ENCODE measurements around the gene BAK1. TPM values are rescaled to one million over a fixed set of nuclear protein-coding genes. Genes with fewer than 3 reads are reported as not detected.

BAK1 gene
- total and polyA plus RNA-seq, 4 experiments from 2014 or later, result 26.2 to 41.6 (median 27.6) TPM

DNA sequence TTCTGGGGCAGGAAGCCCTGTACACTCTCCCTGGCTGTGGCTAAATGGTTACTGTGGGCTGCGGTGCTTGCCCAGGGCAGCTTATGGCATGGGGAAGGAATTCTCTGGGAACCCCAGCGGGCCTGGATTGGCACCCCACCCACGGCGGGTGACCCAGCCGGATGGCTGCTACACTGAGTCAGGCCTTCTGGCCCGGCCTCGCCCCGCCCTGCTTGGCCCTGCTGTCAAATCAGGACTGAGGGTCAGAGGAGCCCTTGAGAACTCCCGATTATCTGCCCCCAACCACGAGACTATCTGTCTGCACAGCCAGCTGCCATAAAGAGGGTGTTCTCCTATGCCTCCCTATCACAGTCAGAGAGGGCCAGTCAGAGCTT is 33.7 kb upstream of the BAK1 start:
- peaks cover under 1% of the 10 kb centered on the region for H3K4me1 ChIP-seq (ENCODE audit: insufficient read depth, low read length)
- Mint-ChIP-seq H3K36me3 (no peaks in the 10 kb centered on the region), H3K9me3 (no peaks in the 10 kb centered on the region), H3K4me3 (no peak overlapping the region), H3K27ac (no peak overlapping the region), H3K27me3 (no peaks in the 10 kb centered on the region), H3K4me1 (peaks cover 2 to 11% (median 5%) of the 10 kb centered on the region in 4 donors)
- no peaks in the 10 kb centered on the region for H3K36me3 ChIP-seq (ENCODE audit: insufficient read depth, low read length)
- no peak overlapping the region for H3K27ac ChIP-seq (ENCODE audit: low read depth, low read length)
- no peak overlapping the region for H3K4me3 ChIP-seq (ENCODE audit: low read length in 2 of 2)
- DNase-seq, result no peak
- CTCF ChIA-PET (ENCODE audit: partially characterized antibody), result interaction anchor here (1.3 kb wide), 1 partner anchor 25 kb away, joined by 4 read pairs; no protein-coding TSS in a partner anchor
- H3K27me3 ChIP-seq (ENCODE audit: insufficient read depth, low read length), result no peaks in the 10 kb centered on the region
- intact Hi-C loops (cut with micrococcal nuclease), result no loop called here
- POLR2A ChIA-PET (ENCODE audit: partially characterized antibody), result no interaction called here
- no peaks in the 10 kb centered on the region for H3K9me3 ChIP-seq (ENCODE audit: control insufficient read depth in 1 of 2, low read length in 2 of 2)

DNA sequence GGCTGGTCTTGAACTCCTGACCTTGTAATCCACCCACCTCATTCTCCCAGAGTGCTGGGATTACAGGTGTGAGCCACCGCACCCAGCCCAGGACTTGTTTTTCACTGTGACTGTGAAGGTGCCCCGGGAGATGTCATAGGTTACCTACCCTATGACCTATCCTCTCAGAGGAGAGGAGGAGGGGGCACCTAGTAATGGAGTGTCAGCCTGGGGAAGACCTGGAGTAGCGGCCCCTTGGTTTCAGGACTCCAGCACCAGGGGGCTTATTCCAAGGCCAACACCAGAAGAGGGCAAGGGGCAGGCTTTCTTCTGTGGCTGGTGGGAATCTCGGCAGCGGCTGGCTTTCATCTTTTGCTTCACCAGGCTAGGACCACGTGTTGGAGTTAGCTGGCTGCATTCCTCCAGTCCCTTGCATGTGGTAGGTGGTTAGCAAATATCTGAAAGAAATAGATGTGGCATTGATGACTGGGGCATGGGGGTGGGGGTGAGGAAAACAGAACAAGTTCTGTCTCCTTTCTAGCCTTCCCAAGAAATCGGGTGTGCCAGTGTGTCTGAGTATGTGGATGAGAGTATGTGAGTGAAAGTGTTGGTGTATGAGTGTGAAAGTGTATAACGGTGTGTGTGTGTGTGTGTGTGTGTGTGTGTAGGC is 33.2 kb upstream of the BAK1 start:
- Histone ChIP-seq H3K27me3 (ENCODE audit: insufficient read depth, low read length) (no peaks in the 10 kb centered on the region), H3K4me1 (ENCODE audit: insufficient read depth, low read length) (no peaks in the 10 kb centered on the region), H3K9me3 (ENCODE audit: control insufficient read depth in 1 of 2, low read length in 2 of 2) (no peaks in the 10 kb centered on the region), H3K36me3 (ENCODE audit: insufficient read depth, low read length) (no peaks in the 10 kb centered on the region), H3K4me3 (ENCODE audit: low read length in 2 of 2) (no peak overlapping the region), H3K27ac (ENCODE audit: low read depth, low read length) (no peak overlapping the region)
- no peak for DNase-seq
- peak overlapping the region in 2 of 7 donors; percentile 54 to 81 for H3K27ac Mint-ChIP-seq
- intact Hi-C loops (cut with micrococcal nuclease), result no loop called here
- no peaks in the 10 kb centered on the region for H3K9me3 Mint-ChIP-seq
- H3K4me1 Mint-ChIP-seq, result peaks cover 2 to 5% (median 3%) of the 10 kb centered on the region in 4 donors
- POLR2A ChIA-PET (ENCODE audit: partially characterized antibody), result no interaction called here
- H3K4me3 Mint-ChIP-seq, result no peak overlapping the region
- no peaks in the 10 kb centered on the region for H3K27me3 Mint-ChIP-seq
- H3K36me3 Mint-ChIP-seq, result no peaks in the 10 kb centered on the region
- CTCF ChIA-PET (ENCODE audit: partially characterized antibody), result interaction anchor here (1.3 kb wide), 1 partner anchor 24 kb away, joined by 4 read pairs; no protein-coding TSS in a partner anchor

DNA sequence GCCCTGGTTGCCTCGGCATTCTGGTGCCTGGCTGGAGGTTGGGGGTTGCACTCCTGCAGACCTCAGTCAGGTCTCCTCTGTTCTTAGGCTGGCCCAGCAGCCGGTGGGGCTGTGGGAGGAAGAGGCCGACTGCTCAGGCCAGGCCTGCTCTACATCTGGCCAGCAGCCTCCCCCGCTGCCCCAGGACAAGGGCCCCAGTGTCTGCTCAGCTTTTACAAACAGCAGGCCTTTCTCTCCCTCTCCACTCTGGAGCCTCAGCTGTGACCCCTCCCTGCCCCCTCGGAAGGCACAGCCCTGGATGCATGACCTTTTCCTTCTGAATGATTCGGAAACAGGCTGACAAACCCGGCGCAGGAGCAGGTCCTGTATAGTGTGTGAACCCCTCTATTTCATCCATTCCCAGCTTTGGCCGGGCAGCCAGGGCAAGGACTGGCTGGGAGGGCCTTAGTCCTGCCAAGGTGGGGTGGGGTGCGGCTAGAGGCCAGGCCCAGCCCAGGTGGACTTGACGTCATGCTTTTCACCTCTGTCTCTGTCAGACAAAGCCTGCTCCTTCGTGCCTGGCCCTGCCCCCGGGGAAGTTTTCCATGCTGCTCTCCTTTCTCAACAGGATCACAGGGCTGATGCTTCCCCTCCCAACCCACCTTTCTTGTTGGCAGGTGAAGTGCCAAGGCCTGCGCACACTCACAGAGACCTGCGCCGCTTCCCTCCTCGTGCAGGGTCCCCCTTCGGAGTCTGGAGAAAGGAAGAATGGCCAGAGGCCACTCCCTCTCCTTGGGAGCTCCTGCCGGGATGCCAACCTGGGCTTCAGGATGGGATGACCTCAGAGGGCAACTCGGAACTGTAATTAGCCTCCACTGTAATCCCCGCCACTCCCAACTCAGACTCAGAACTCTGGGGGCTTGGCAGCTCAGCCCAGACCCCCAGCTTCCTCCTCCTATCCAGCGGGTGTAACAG is 31.0 kb upstream of the BAK1 start:
- no peaks in the 10 kb centered on the region for H3K9me3 ChIP-seq (ENCODE audit: control insufficient read depth in 1 of 2, low read length in 2 of 2)
- no peaks in the 10 kb centered on the region for H3K4me1 Mint-ChIP-seq
- DNase-seq, result no peak
- H3K27me3 ChIP-seq (ENCODE audit: insufficient read depth, low read length), result no peaks in the 10 kb centered on the region
- intact Hi-C loops (cut with micrococcal nuclease), result no loop called here
- no peak overlapping the region for H3K27ac Mint-ChIP-seq
- no peaks in the 10 kb centered on the region for H3K36me3 ChIP-seq (ENCODE audit: insufficient read depth, low read length)
- no peaks in the 10 kb centered on the region for H3K27me3 Mint-ChIP-seq
- H3K27ac ChIP-seq (ENCODE audit: low read depth, low read length), result no peak overlapping the region
- ChIA-PET POLR2A (ENCODE audit: partially characterized antibody) (interaction anchor here (1.9 kb wide), 1 partner anchor 10 kb away, joined by 14 read pairs; the partner anchor contains the start of gene ITPR3), CTCF (ENCODE audit: partially characterized antibody) (interaction anchor here (1.1 kb wide), 1 partner anchor 19 kb away, joined by 4 read pairs; no protein-coding TSS in a partner anchor)
- H3K4me3 Mint-ChIP-seq, result no peak overlapping the region
- no peaks in the 10 kb centered on the region for H3K9me3 Mint-ChIP-seq
- H3K4me1 ChIP-seq (ENCODE audit: insufficient read depth, low read length), result no peaks in the 10 kb centered on the region
- no peak overlapping the region for H3K4me3 ChIP-seq (ENCODE audit: low read length in 2 of 2)
- no peaks in the 10 kb centered on the region for H3K36me3 Mint-ChIP-seq

DNA sequence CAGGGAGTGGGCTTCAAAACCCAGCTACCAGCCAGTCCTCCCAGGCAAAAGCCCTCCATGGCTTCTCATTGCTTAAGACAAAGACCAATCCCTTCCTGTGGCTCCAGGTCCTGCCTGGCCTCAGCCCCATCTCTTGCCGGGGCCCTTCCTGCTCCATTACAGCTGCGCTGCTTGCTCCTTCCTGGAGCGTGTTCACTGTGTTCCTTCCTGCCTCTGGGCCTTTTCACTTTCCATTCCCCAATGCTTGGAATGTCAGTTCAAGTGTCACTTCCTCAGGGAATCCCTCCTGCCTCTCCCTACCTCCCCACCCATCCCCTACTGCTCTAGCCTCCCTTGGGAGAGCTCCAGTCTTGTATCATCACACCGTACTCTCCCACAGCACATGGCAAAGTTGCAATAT is 30.0 kb upstream of the BAK1 start:
- H3K27ac ChIP-seq (ENCODE audit: low read depth, low read length), result no peak overlapping the region
- Mint-ChIP-seq H3K27me3 (no peaks in the 10 kb centered on the region), H3K4me1 (no peaks in the 10 kb centered on the region), H3K4me3 (no peak overlapping the region), H3K27ac (no peak overlapping the region), H3K36me3 (peaks cover 0 to 3% of the 10 kb centered on the region in 2 donors), H3K9me3 (peaks cover 0 to 3% (median 2%) of the 10 kb centered on the region in 8 donors)
- no peaks in the 10 kb centered on the region for H3K27me3 ChIP-seq (ENCODE audit: insufficient read depth, low read length)
- no peak overlapping the region for H3K4me3 ChIP-seq (ENCODE audit: low read length in 2 of 2)
- no peaks in the 10 kb centered on the region for H3K4me1 ChIP-seq (ENCODE audit: insufficient read depth, low read length)
- no peak for DNase-seq
- POLR2A ChIA-PET (ENCODE audit: partially characterized antibody), result no interaction called here
- CTCF ChIA-PET (ENCODE audit: partially characterized antibody), result interaction anchor here (4.5 kb wide), 1 partner anchor 24 kb away, joined by 46 read pairs; no protein-coding TSS in a partner anchor
- no peaks in the 10 kb centered on the region for H3K9me3 ChIP-seq (ENCODE audit: control insufficient read depth in 1 of 2, low read length in 2 of 2)
- intact Hi-C loops (cut with micrococcal nuclease), result no loop called here
- H3K36me3 ChIP-seq (ENCODE audit: insufficient read depth, low read length), result no peaks in the 10 kb centered on the region

DNA sequence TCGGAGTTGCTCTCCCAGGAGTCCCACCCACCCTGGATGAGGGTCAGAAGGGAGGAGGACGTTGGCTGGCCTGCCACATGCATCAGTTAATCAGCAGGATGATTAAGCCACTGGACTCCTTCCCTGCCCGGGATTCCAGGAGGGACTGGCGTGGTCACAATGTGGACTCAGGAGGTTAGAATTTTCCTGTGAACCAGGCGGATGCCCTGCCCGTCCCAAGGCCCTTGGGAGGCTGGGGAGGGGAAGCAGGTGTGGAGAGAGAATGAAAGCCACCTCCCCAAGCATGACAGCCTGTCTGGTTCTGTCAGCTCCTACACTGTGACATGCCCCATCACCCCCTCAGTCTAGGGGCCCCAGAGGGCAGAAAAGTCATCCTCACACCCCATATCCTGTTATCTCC is 29.5 kb upstream of the BAK1 start:
- ChIA-PET CTCF (ENCODE audit: partially characterized antibody) (interaction anchor here (4.5 kb wide), 1 partner anchor 23 kb away, joined by 46 read pairs; no protein-coding TSS in a partner anchor), POLR2A (ENCODE audit: partially characterized antibody) (no interaction called here)
- DNase-seq, result no peak
- H3K4me3 Mint-ChIP-seq, result no peak overlapping the region
- Histone ChIP-seq H3K9me3 (ENCODE audit: control insufficient read depth in 1 of 2, low read length in 2 of 2) (no peaks in the 10 kb centered on the region), H3K27ac (ENCODE audit: low read depth, low read length) (no peak overlapping the region), H3K4me3 (ENCODE audit: low read length in 2 of 2) (no peak overlapping the region), H3K36me3 (ENCODE audit: insufficient read depth, low read length) (no peaks in the 10 kb centered on the region), H3K27me3 (ENCODE audit: insufficient read depth, low read length) (no peaks in the 10 kb centered on the region), H3K4me1 (ENCODE audit: insufficient read depth, low read length) (no peaks in the 10 kb centered on the region)
- peaks cover 0 to 8% (median 6%) of the 10 kb centered on the region in 8 donors for H3K9me3 Mint-ChIP-seq
- H3K27ac Mint-ChIP-seq, result no peak overlapping the region
- H3K4me1 Mint-ChIP-seq, result no peaks in the 10 kb centered on the region
- no peaks in the 10 kb centered on the region for H3K27me3 Mint-ChIP-seq
- H3K36me3 Mint-ChIP-seq, result peaks cover 0 to 5% of the 10 kb centered on the region in 2 donors
- intact Hi-C loops (cut with micrococcal nuclease), result no loop called here

DNA sequence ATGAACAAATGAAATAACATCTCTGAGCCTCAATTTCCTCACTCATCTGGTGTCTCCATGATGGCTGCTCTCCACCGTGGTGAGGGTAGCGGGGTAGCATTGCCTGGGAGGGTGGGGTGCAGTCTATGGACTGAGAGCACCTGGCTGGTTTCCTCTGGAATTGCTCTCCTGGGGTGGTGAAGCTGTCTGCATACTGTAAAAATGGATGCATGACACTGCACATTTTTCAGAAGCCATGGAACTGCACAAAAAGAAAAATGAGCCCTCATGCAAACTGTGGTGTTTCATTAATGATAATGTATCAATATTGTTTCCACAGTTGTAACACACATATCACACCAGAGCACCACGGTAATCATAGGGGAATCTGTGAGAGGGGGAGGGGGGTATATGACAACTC is 28.9 kb upstream of the BAK1 start:
- no peak for DNase-seq
- Mint-ChIP-seq H3K27me3 (no peaks in the 10 kb centered on the region), H3K4me3 (no peak overlapping the region), H3K27ac (no peak overlapping the region), H3K9me3 (peaks cover 0 to 8% (median 6%) of the 10 kb centered on the region in 8 donors), H3K4me1 (no peaks in the 10 kb centered on the region), H3K36me3 (peaks cover 0 to 5% of the 10 kb centered on the region in 2 donors)
- no peak overlapping the region for H3K27ac ChIP-seq (ENCODE audit: low read depth, low read length)
- H3K4me3 ChIP-seq (ENCODE audit: low read length in 2 of 2), result no peak overlapping the region
- H3K9me3 ChIP-seq (ENCODE audit: control insufficient read depth in 1 of 2, low read length in 2 of 2), result no peaks in the 10 kb centered on the region
- no peaks in the 10 kb centered on the region for H3K36me3 ChIP-seq (ENCODE audit: insufficient read depth, low read length)
- no peaks in the 10 kb centered on the region for H3K27me3 ChIP-seq (ENCODE audit: insufficient read depth, low read length)
- ChIA-PET CTCF (ENCODE audit: partially characterized antibody) (interaction anchor here (4.5 kb wide), 1 partner anchor 23 kb away, joined by 46 read pairs; no protein-coding TSS in a partner anchor), POLR2A (ENCODE audit: partially characterized antibody) (interaction anchor here (2.3 kb wide), 1 partner anchor 12 kb away, joined by 12 read pairs; the partner anchor contains the start of gene ITPR3)
- H3K4me1 ChIP-seq (ENCODE audit: insufficient read depth, low read length), result no peaks in the 10 kb centered on the region
- intact Hi-C loops (cut with micrococcal nuclease), result no loop called here

DNA sequence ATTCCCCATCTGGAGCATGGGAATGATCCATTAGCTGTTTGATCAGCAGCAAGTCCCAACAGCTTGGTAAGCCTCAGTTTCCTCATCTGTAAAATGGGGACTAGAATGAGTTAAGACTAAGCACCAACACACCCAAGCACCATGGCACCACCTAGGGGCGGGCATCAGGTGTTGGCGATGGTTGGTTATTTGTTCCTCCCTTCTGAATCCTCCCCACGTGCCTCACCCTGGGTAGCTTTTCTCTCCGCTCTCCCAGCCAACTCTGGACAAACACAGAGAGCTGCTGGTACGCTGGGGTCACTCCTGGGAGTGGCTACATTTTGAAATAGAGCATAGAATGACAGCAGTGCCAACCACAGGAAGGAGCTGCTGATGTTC is 27.7 kb upstream of the BAK1 start:
- no peaks in the 10 kb centered on the region for H3K9me3 ChIP-seq (ENCODE audit: control insufficient read depth in 1 of 2, low read length in 2 of 2)
- H3K27ac ChIP-seq (ENCODE audit: low read depth, low read length), result no peak overlapping the region
- Mint-ChIP-seq H3K4me3 (no peak overlapping the region), H3K27ac (no peak overlapping the region), H3K36me3 (peaks cover 0 to 5% of the 10 kb centered on the region in 2 donors), H3K9me3 (peaks cover 0 to 8% (median 6%) of the 10 kb centered on the region in 8 donors), H3K27me3 (no peaks in the 10 kb centered on the region), H3K4me1 (no peaks in the 10 kb centered on the region)
- ChIA-PET CTCF (ENCODE audit: partially characterized antibody) (interaction anchor here (0.6 to 4.5 kb wide), 13 partner anchors 13 to 272 kb away, joined by 3 to 46 read pairs (median 5); partner anchors contain the start of genes ITPR3 and UQCC2), POLR2A (ENCODE audit: partially characterized antibody) (interaction anchor here (0.9 to 2.3 kb wide), 5 partner anchors 13 to 22 kb away, joined by 4 to 12 read pairs (median 5); partner anchors contain the start of gene ITPR3)
- DNase-seq, result peak in 4 of 5 donors; percentile 27 to 40 (median 32)
- no peaks in the 10 kb centered on the region for H3K27me3 ChIP-seq (ENCODE audit: insufficient read depth, low read length)
- no peak overlapping the region for H3K4me3 ChIP-seq (ENCODE audit: low read length in 2 of 2)
- H3K4me1 ChIP-seq (ENCODE audit: insufficient read depth, low read length), result no peaks in the 10 kb centered on the region
- no peaks in the 10 kb centered on the region for H3K36me3 ChIP-seq (ENCODE audit: insufficient read depth, low read length)
- intact Hi-C loops (cut with micrococcal nuclease), result no loop called here

Data from CD4-positive, alpha-beta memory T cell (primary cell).